Fibroblast of lung (primary cell): ENCODE measurements around the gene LMO3. TPM values are rescaled to one million over a fixed set of nuclear protein-coding genes. Genes with fewer than 3 reads are reported as not detected.
A peak's percentile ranks its signal among the peaks of the same experiment; 100 is the strongest.

Source experiments
- DNase-seq, 2 donors: peaks; one replicate each; pipeline versions ENCODE4 v3.0.0 to v3.0.0-alpha.2; 2010; ENCODE audit warnings: low read depth in 2 of 2
- H2AFZ ChIP-seq: 2 replicates; pipeline ENCODE4 v1.5.1; 2012; ENCODE audit warnings: low read length, control low read depth, inconsistent platforms
- H3K27ac ChIP-seq: 2 replicates; pipeline ENCODE4 v1.5.1; 2011; ENCODE audit warnings: low read length, control low read depth; ENCODE audit not compliant: insufficient read depth
- H3K27me3 ChIP-seq: 2 replicates; pipeline ENCODE4 v1.5.1; 2011; ENCODE audit warnings: mild to moderate bottlenecking, low read length; ENCODE audit not compliant: control insufficient read depth, insufficient read depth
- H3K36me3 ChIP-seq: 2 replicates; pipeline ENCODE4 v1.5.1; 2011; ENCODE audit warnings: low read length; ENCODE audit not compliant: control insufficient read depth, insufficient read depth
- H3K4me1 ChIP-seq: 2 replicates; pipeline ENCODE4 v1.5.1; 2011; ENCODE audit warnings: low read length; ENCODE audit not compliant: control insufficient read depth, insufficient read depth; ENCODE audit errors: extremely low read depth
- H3K4me2 ChIP-seq: 2 replicates; pipeline ENCODE4 v1.5.1; 2011; ENCODE audit warnings: low read length, control low read depth; ENCODE audit not compliant: insufficient read depth; ENCODE audit errors: extremely low read depth
- H3K4me3 ChIP-seq, 4 experiments: fragments of 200-600 bp in 1 of 4; sonication (generic) in 1 of 4; replicated peaks in 1 of 4; 2 replicates each; pipeline ENCODE4 v1.5.1; 2011 to 2016; ENCODE audit warnings: low read length in 4 of 4, low read depth in 3 of 4, mild to moderate bottlenecking in 3 of 4, control low read depth in 2 of 4, inconsistent platforms in 1 of 4, mixed read lengths in 1 of 4; ENCODE audit not compliant: insufficient read depth in 1 of 4; ENCODE audit errors: control extremely low read depth in 1 of 4
- H3K79me2 ChIP-seq: 2 replicates; pipeline ENCODE4 v1.5.1; 2012; ENCODE audit warnings: mild to moderate bottlenecking, low read length, inconsistent platforms; ENCODE audit not compliant: control insufficient read depth, insufficient read depth
- H3K9ac ChIP-seq: 2 replicates; pipeline ENCODE4 v1.5.1; 2011; ENCODE audit warnings: mild to moderate bottlenecking, low read length, control low read depth; ENCODE audit not compliant: insufficient read depth
- H3K9me3 ChIP-seq: 2 replicates; pipeline ENCODE4 v1.5.1; 2012; ENCODE audit warnings: low read depth, low read length; ENCODE audit not compliant: control insufficient read depth, insufficient read depth
- H4K20me1 ChIP-seq: 2 replicates; pipeline ENCODE4 v1.5.1; 2011; ENCODE audit warnings: low read length; ENCODE audit not compliant: control insufficient read depth, insufficient read depth; ENCODE audit errors: extremely low read depth
- EZH2 ChIP-seq: IDR thresholded peaks from 2 replicates; pipeline ENCODE4 v1.5.1; 2012; ENCODE audit warnings: low read length, control low read depth, mild to moderate bottlenecking; ENCODE audit errors: missing control alignments
- polyA plus RNA-seq, 2 donors: library from polyadenylated mRNA; depleted of rRNA in 1 of 2; stranded (reverse) in 1 of 2; unstranded in 1 of 2; fragments of >200 nt; gene quantifications; 2 replicates each; pipeline ENCODE4 v1.2.1, GENCODE V29; 2011 to 2012; ENCODE audit warnings: missing spikeins in 1 of 2
- total RNA-seq: library from RNA; depleted of rRNA; stranded (reverse); fragments of >200 nt; gene quantifications from 2 replicates; pipeline ENCODE4 v1.2.1, GENCODE V29; 2014
- TF ChIP-seq, protein P1 (sequence below), 2 donors: IDR thresholded peaks in 1 of 2; conservative IDR thresholded peaks in 1 of 2; 1 replicate in 1 of 2; 2 replicates in 1 of 2; pipeline ENCODE4 v1.5.1; 2011 to 2012; ENCODE audit warnings: low read length in 2 of 2, control low read depth in 1 of 2, inconsistent platforms in 1 of 2, low read depth in 1 of 2, mild to moderate bottlenecking in 1 of 2

Gene LMO3
- total and polyA plus RNA-seq, 2 donors (not counting 1 experiment from before 2014, with no cell fraction given): 0.12 to 0.50 TPM

DNA sequence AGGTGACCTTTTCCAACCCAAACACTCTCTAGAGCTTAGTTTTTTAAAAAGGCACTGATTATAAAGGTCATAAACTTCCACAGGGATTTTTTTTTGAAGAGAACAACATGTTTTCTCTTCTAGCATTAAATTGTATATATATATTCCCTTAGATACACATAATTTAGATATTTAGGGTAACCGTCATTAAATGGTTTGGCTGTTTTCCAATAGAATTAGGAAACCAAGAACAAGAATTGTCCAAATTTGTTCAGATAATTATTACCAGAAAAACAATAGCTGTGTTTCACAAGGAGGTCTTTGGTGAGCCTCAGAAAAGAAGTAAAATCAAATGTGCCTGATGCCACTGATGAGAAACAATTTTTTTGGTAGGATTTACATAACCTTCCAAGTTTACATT, 26.9 kb downstream of the LMO3 start:
- Histone ChIP-seq H3K9ac (no peak overlapping the region), H3K79me2 (no peaks in the 10 kb centered on the region), H3K27ac (no peak overlapping the region), H3K4me2 (no peak overlapping the region), H3K36me3 (no peaks in the 10 kb centered on the region), H3K4me3 (no peak overlapping the region), H3K27me3 (no peaks in the 10 kb centered on the region), H3K9me3 (no peaks in the 10 kb centered on the region), H3K4me1 (no peaks in the 10 kb centered on the region), H4K20me1 (no peaks in the 10 kb centered on the region), H2AFZ (no peak overlapping the region)
- TF ChIP-seq EZH2: no peak
- TF ChIP-seq, protein P1, sequence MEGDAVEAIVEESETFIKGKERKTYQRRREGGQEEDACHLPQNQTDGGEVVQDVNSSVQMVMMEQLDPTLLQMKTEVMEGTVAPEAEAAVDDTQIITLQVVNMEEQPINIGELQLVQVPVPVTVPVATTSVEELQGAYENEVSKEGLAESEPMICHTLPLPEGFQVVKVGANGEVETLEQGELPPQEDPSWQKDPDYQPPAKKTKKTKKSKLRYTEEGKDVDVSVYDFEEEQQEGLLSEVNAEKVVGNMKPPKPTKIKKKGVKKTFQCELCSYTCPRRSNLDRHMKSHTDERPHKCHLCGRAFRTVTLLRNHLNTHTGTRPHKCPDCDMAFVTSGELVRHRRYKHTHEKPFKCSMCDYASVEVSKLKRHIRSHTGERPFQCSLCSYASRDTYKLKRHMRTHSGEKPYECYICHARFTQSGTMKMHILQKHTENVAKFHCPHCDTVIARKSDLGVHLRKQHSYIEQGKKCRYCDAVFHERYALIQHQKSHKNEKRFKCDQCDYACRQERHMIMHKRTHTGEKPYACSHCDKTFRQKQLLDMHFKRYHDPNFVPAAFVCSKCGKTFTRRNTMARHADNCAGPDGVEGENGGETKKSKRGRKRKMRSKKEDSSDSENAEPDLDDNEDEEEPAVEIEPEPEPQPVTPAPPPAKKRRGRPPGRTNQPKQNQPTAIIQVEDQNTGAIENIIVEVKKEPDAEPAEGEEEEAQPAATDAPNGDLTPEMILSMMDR (conservative IDR thresholded peaks at IDR 0.05 in 1 of 2, IDR thresholded peaks at IDR 0.05 in 1 of 2; ENCODE audit: low read depth in 1 of 2, low read length in 2 of 2): no peak
- peak in 1 of 2 donors; percentile 49 for DNase-seq

DNA sequence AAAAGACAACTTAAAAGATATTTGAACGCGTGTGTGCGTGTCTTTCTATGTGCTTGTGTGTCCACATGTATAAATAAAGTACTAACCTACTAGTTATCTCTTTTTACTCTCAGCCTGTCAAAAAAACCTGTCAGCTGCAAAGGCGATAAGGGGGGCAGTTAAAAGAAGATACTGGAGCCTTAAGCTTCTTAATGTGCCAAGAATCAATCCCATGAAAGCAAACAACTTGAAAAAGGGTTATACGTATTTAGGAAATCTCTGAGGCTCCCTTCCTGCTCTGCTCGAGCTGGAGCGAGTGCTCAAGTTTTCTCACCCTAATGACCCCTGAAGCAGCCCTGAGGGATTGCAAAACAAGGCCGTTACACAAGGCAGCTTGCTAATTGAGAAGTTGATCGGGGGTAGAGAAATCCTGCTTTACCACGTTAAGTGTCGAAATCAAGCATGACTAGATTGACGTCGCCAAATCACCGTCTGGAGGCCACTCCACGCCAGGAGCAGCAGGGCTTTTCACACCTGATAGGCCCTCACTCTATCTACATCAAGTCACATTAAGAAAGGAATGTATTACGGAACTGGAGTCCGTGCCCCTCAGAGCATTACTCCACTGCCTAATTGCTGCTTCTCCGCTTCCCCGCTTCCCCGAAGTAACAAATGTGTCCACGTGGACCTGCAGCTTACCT, 32.4 kb downstream of the LMO3 start:
- no peak overlapping the region for H2AFZ ChIP-seq
- H3K79me2 ChIP-seq: no peaks in the 10 kb centered on the region
- no peaks in the 10 kb centered on the region for H3K27me3 ChIP-seq
- H3K9me3 ChIP-seq: no peaks in the 10 kb centered on the region
- H3K36me3 ChIP-seq: no peaks in the 10 kb centered on the region
- no peak overlapping the region for H3K4me2 ChIP-seq
- no peak overlapping the region for H3K27ac ChIP-seq
- H3K9ac ChIP-seq: no peak overlapping the region
- H3K4me3 ChIP-seq: no peak overlapping the region
- no peaks in the 10 kb centered on the region for H3K4me1 ChIP-seq
- no peaks in the 10 kb centered on the region for H4K20me1 ChIP-seq
- DNase-seq: peak in 1 of 2 donors; percentile 91
- TF ChIP-seq EZH2: no peak
- TF ChIP-seq, protein P1 (conservative IDR thresholded peaks at IDR 0.05 in 1 of 2, IDR thresholded peaks at IDR 0.05 in 1 of 2; ENCODE audit: low read depth in 1 of 2, low read length in 2 of 2): no peak

DNA sequence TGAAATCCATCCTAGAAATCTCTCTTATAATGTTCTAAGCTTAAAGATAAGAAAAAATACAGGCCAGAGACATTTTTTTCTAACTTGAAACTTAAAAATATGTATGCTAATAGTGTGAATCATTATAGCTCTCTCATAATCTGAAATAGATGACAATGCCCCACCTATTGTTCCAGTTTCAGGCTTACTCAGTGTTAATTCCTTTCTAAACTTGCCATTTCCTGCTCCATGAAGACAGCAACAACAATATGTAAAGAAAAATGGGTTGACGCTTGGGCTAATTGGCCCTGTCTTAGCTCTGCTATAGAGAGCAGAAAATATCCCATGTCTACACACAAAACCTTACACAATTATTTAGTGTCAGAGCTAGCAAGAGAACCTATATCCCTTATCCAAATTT, 37.1 kb downstream of the LMO3 start:
- Histone ChIP-seq H3K9me3 (no peaks in the 10 kb centered on the region), H3K36me3 (no peaks in the 10 kb centered on the region), H3K27ac (no peak overlapping the region), H2AFZ (no peak overlapping the region), H3K9ac (no peak overlapping the region), H3K79me2 (no peaks in the 10 kb centered on the region), H4K20me1 (no peaks in the 10 kb centered on the region), H3K4me3 (no peak overlapping the region), H3K4me1 (no peaks in the 10 kb centered on the region), H3K27me3 (no peaks in the 10 kb centered on the region), H3K4me2 (no peak overlapping the region)
- no peak for DNase-seq
- TF ChIP-seq, protein P1 (conservative IDR thresholded peaks at IDR 0.05 in 1 of 2, IDR thresholded peaks at IDR 0.05 in 1 of 2; ENCODE audit: low read depth in 1 of 2, low read length in 2 of 2): no peak
- no peak for TF ChIP-seq EZH2
